ENCODE data around the gene AP2A1.

The AP2A1 gene

GRCh38 chr19:49767381-49767780 is 580 bp downstream of the AP2A1 start:
- DNase-seq: no peak

- DNase-seq: no peak
These were observed 1.3 kb downstream of the AP2A1 start for GRCh38 chr19:49767967-49768581.

GRCh38 chr19:49770529-49770928 is 3.7 kb downstream of the AP2A1 start:
- no peak for DNase-seq

- no peak for DNase-seq
These were observed 4.9 kb downstream of the AP2A1 start for GRCh38 chr19:49771674-49772139.

- DNase-seq: no peak
These were observed 6.1 kb downstream of the AP2A1 start for GRCh38 chr19:49772850-49773432.

GRCh38 chr19:49773663-49774350 is 7.0 kb downstream of the AP2A1 start:
- DNase-seq: no peak

GRCh38 chr19:49774969-49775368 is 8.2 kb downstream of the AP2A1 start:
- no peak for DNase-seq

- no peak for DNase-seq
These were observed 9.1 kb downstream of the AP2A1 start for GRCh38 chr19:49775742-49776370.

- no peak for DNase-seq
These were observed 9.6 kb downstream of the AP2A1 start for GRCh38 chr19:49776371-49776764.

GRCh38 chr19:49779731-49780555 is 13.1 kb downstream of the AP2A1 start:
- DNase-seq: peak; percentile 6

- DNase-seq: no peak
These were observed 14.1 kb downstream of the AP2A1 start for GRCh38 chr19:49780861-49781260.

- DNase-seq: no peak
These were observed 14.6 kb downstream of the AP2A1 start for GRCh38 chr19:49781394-49781793.

GRCh38 chr19:49782515-49782914 is 15.7 kb downstream of the AP2A1 start:
- DNase-seq: no peak

- no peak for DNase-seq
These were observed 19.6 kb downstream of the AP2A1 start for GRCh38 chr19:49786376-49786820.

- DNase-seq: no peak
These were observed 20.9 kb downstream of the AP2A1 start for GRCh38 chr19:49787746-49788145.

- DNase-seq: no peak
These were observed 22.1 kb downstream of the AP2A1 start for GRCh38 chr19:49788857-49789256.

GRCh38 chr19:49790866-49791265 is 24.1 kb downstream of the AP2A1 start:
- DNase-seq: no peak

- DNase-seq: no peak
These were observed 25.1 kb downstream of the AP2A1 start for GRCh38 chr19:49791776-49792445.

- DNase-seq: no peak
These were observed 26.2 kb downstream of the AP2A1 start for GRCh38 chr19:49792829-49793560.

- no peak for DNase-seq
These were observed 26.7 kb downstream of the AP2A1 start for GRCh38 chr19:49793561-49793840.

GRCh38 chr19:49795615-49796014 is 28.8 kb downstream of the AP2A1 start:
- DNase-seq: no peak

GRCh38 chr19:49798574-49798973 is 31.8 kb downstream of the AP2A1 start:
- no peak for DNase-seq
